ENCODE results near the gene SNAPIN.

SNAPIN gene

DNA sequence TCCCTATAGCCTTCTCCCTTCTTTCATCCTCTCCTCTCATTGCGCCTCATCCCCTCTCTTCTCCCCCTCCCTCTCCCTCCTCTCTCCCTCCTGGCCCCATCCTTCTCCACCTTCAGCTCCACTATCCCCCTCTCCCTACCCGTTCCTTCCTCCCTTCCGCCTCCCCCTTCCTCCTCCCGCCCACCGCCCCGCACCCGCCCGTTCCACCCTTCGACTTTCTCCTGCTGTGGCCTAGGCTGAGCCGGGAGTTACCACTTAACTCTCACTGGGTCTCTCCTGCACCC lies 21.6 kb downstream of the SNAPIN start:
- DNase-seq: no peak

DNA sequence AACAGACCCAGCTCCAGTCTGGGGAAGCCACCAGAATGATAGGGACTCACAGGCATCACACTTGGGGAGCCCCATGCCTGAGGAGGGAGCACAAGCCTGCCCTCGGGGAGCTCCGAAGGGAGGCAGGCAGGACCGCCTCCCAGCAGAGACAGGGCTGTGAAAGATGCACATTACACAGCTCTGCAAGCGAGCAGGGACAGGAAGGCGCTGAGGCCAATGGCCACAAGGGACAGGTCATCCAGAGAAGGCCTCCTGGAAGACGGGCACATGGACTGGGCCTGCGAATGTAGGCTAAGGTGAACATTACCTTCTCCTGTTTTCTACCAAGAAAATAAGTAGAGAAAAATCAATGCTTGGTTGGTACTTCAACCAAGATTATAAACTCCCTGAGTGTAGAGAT lies 24.2 kb downstream of the SNAPIN start:
- no peak for DNase-seq

DNA sequence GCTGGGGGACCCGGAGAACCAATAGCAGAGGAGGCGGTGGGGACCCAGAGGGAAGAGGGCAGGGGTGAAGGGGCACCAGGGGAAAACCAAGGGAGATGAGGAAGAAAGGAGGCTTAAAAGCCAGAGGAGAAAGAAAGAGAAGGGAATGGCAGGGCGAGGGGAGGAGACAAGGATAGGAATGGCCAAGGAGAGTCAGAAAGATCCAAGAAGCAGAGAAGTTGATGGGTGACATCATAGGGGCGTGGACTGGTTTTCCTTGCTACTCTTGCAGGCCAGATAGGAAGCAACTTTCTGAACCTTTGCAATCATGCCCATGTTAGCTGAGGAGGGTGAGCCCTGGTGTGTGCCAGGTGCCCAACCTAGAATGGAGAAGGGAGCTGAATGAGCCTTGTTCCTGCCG lies 25.4 kb downstream of the SNAPIN start:
- no peak for DNase-seq

DNA sequence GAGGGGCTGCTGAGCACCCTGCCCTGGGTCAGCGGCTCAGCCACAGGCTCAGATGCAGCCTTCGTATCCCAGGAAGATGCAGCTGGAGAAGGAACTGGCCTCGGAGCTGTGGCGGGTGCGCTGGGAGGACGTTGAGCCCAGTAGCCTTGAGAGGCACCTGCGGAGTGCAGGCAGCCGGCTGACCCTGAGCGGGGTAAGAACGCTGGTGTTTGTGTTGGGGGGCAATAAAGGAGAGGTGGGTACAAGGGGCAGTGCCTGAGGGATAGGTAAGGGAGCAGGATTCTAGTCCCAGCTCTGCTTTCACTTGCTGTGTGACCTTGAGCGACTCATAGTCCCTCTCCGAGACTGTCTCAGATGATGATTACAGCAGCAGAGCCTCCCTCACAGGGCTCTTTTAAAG lies 26.4 kb downstream of the SNAPIN start:
- DNase-seq: no peak

DNA sequence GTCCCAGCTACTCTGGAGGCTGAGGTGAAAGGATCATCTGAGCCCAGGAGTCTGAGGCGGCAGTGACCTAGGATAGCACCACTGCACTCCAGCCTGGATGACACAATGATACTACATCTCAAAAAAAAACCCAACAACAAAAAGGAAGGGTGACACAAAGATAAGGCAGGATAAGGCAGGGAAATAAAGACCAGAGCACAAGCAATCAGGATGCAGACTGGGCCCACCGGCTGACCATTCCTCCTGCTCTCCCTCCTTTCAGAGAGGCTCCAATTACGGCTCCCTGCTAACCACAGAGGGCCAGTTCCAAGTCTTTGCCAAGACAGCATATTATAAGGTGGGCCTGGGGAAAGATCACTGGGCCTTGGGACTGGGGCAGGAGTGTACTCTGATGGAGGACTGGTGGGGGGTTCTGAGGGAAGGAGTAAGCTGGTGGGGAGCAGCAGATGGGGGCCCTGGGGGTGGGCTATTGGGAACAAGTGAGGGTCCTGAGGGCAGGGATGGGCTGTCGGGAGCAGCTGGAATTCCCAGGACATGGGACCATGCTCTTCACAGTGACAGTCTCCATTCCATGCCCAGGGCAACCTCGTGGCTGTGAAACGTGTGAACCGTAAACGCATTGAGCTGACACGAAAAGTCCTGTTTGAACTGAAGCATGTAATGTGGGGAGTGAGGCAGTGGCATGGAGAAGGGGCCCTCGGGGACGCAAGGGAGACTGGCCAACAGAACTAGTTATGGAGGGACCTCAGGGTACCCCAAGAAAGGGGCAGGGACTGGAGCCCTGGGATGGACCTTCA lies 27.2 kb downstream of the SNAPIN start:
- no peak for DNase-seq

DNA sequence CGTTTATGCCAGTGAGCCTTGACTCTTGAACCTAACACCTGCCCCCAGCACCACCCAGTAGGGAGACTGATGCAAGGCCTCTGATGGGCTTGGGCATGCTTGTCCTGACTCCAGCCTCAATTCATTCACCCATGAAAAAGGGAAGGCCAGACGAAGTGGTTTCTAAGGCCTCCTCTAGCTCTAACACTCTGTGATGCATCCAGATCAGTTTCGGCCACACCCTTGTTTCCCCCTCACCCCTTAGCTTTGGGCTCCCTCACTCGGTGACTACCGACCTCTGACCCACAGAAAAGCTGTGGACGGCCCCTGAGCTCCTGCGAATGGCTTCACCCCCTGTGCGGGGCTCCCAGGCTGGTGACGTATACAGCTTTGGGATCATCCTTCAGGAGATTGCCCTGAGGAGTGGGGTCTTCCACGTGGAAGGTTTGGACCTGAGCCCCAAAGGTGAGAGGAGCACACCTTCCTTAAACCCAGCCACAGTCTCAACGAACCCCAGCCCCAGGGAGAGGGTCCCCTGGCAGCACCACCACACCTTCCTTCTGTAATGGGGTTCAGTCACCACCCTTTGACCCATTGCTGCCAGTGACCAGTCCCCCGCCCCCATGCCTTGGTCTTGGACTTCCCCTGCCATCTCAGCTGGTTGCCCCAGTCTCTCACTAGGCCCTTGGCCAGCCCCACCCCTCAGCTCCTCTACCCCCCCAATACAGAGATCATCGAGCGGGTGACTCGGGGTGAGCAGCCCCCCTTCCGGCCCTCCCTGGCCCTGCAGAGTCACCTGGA lies 29.0 kb downstream of the SNAPIN start:
- no peak for DNase-seq

DNA sequence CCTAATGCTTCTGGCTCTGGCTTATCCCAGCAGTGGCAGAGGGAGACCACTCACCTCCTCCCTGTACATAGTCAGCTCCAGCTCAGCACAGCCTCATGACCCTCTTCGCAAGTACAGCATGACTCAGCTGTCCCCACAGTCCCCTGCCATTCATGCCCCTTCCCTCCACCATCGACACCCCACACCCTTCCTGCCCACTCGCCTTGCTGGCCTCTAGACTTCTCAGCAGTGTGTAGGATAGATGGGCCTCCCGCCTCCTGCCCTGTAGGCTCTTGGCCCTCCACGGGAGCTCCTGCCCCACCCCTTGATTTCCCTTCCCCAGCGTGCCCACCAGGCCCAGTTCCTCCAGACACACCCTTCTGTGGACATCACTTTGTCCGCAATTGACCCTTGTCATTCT lies 29.8 kb downstream of the SNAPIN start:
- no peak for DNase-seq

DNA sequence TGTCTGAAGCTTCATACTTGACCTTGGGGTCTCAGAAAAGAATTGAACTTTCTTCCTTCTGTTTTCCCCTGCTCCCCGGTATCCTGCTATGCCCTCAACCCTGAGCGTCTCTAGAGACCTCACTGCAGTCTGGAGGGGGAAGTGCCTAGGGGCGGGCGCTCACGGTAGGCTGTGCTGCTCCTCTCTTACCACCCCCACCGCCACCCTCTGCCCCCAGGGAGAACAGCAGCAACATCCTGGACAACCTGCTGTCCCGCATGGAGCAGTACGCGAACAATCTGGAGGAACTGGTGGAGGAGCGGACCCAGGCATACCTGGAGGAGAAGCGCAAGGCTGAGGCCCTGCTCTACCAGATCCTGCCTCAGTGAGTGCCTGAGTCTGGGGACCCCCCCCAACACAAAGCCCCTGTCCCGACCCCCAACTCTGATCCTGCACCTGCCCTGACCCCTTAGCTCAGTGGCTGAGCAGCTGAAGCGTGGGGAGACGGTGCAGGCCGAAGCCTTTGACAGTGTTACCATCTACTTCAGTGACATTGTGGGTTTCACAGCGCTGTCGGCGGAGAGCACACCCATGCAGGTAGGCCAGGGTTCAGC lies 30.3 kb downstream of the SNAPIN start:
- DNase-seq: no peak

DNA sequence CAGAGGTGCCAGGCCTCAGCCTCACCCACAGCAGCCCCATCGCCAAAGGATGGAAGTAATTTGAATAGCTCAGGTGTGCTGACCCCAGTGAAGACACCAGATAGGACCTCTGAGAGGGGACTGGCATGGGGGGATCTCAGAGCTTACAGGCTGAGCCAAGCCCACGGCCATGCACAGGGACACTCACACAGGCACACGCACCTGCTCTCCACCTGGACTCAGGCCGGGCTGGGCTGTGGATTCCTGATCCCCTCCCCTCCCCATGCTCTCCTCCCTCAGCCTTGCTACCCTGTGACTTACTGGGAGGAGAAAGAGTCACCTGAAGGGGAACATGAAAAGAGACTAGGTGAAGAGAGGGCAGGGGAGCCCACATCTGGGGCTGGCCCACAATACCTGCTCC lies 35.0 kb downstream of the SNAPIN start:
- DNase-seq: no peak

DNA sequence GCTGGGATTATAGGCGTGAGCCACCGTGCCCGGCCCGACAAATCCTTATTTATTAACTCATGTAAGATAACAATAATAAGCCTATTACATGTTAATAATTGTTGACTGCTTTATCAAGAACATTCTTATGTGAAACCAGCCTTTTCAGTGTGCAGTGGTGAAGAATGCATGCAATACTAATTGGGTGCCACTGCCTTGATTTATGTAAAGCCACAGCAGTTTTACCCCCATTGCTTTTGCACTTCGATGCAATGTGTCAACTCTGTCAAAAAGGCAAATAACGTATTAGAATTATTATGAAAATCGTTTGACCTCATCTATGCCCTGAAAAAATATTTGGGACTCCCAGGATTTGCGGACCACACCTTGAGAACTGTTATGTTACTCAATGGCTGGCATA lies 38.2 kb downstream of the SNAPIN start:
- no peak for DNase-seq

DNA sequence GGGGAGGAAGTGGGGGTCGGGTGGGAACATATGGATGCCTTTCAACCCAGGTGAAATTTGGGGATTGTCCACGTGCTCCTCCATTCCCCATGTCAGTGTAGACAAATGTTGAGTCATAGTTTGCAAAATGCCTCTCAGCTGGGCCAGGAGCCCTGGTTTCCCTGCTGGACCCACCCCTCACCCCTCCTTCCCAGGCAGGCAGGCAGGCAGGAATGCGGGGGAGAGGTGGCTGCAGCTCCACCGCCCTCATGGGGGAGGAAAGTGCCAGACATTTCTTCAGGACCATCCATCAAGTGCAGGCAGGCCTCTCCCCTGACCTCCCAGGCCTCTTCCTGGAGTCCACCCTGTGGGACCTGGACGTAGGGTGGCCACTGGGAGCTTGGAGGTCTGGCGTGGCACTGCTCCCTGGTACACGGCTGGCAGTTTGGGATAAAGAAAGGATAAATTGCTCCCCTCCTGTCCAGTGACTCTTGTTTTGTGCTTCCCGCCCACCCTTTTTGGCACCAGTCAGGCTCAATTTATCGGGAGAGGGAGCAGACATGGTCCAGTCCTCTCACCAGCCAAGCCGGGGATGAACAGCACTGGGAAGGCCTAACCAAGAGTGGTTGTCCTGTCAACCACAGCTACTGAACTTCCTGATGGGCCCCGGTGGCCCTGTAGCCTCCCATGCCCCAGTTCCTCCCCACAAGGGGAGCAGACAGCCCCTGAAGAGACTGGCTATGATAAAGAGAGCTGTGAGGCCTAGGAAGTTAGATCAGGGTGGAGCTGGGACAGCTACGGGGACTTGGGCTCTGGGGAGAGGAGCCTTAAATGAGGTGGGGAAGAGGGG lies 38.9 kb downstream of the SNAPIN start:
- no peak for DNase-seq

DNA sequence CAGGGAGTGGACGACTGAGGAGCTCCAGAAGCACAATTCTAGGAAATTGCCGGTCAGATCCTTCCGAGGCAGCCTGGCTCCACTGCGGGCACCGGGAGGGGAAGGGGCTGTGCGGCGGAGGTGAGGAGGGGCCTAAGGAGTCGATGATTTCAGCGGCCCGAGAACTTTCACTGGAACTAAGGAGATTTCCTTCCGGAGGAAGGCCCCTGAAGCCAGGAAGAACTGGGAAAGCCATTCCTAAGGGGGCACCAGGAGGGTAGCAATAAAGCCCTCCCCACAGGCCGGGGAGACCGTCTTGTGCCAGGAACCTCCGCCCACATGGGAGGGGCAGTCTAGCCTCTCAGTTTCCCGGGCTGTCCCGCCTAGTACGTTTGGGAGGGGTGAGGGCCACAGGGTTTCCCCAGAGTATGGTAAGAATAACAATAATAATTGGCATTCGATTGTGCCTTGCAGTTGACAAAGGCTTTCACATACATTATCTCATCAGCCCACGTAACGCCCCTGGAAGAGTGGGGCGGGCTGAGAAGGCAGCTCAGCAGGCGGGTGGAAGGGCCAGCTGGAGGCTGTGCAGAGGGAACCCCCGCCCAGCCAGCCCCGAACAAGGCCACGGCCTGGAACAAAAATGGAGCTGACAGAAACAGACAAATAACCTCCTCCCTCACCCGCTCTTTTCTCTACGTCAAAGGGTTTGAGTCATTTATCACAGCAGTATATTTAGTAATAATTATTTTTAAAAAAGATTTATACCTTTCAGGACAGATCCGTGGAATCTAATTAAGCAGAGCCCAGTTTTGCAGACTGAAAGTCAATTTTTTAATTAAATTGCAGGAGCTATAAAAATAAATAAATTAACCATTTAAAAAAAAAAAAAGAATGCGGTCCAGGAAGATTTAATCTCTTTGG lies 39.8 kb downstream of the SNAPIN start:
- no peak for DNase-seq

DNA sequence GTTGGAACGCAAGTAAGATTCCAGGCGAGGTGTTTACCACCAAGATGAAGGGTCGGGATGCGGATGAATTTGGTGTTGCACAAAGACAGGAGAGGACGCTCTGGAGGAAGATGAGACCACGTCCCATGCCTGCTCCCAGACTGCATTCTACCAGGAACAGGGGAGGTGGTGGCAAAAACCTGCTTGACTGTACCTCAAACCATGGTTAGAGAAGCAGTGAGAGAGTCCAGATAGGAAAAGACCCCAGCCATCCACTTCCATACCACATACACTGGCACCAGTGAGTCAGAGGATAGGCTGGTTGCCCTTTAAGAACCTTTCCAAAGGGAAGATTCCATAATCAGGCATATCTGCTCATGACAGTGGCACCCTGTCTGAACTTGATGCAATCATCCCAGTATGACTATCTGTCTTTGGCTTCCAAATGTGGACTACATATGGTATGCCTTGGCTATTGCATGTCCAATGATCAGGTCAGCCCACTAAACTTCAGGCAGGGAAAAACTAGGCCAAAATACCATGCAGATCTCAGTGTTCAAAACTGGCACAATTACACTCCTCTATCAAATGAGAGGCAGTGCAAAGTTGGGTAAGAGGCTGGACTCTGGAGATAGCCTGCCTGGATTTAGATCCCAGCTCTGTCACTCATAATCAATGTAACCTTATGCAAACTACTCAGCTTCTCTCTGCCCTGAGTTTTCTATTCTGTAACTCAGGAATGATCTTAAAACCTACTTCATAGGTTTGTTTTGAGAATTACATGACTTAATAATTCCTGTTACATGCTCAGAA lies 40.6 kb downstream of the SNAPIN start:
- DNase-seq: no peak

DNA sequence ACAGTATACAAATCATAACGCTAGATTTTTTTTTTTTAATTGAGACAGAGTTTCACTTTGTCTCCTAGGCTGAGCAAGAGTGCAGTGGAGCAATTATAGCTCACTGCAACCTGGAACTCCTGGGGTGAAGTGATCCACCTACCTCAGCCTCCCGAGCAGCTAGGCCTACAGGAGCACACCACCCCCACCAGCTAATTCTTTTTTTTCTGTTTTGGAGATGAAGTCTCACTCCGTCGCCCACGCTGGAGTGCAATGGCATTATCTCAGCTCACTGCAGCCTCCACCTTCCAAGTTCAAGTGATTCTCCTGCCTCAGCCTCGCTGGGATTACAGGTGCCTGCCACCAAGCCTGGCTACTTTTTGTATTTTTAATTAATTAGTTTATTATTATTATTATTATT lies 41.3 kb downstream of the SNAPIN start:
- DNase-seq: no peak

DNA sequence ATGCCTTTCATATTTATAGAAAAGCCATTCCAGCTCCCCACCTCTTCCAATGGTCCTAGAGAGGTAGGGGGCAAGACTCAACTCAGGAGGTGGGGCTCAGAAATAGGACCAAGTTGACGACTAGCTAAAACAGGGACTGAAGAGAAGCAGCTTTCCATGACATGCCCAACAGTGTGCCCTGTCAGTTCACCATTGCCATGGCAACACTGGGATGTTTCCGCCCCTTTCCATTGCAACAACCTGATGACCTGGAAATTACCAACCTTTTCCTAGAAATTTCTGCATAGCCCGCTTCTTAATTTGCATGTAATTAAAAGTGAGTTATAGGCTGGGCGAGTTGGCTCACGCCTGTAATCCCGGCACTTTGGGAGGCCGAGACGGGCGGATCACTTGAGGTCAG lies 47.0 kb downstream of the SNAPIN start:
- no peak for DNase-seq

DNA sequence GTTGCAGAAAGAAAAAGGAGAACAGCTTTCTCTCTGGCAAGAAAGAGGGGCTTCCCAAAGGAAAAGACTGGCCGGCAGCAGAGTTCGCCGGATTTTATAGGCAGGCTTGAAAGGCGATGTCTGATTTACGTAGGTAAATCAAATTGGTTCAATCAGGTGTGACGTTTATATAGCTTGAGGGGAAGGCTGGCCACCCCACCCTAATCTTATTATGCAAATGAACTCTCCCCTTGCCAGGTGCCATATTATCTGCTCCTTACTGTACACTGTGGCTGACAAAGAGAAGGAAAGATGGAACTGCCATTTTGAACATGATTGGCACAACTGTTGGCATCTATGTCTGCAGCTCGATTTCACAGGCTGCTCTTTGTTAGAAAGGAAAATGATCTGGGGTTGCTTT lies 52.5 kb downstream of the SNAPIN start:
- DNase-seq: no peak
